K562 treated with DMSO at 1 percent for 48 hours (cell line): ENCODE results near the gene PMM1. TPM values are rescaled to one million over a fixed set of nuclear protein-coding genes. Genes with fewer than 3 reads are reported as not detected.

Source experiments
- total RNA-seq: library from RNA; unstranded; fragments of 300-600 nt; gene quantifications from 2 replicates; pipeline ENCODE4 v1.2.3, GENCODE V29; 2022; ENCODE audit warnings: low replicate concordance; ENCODE audit errors: extremely low read depth

PMM1 gene
- total RNA-seq = not detected in 2 replicates

DNA sequence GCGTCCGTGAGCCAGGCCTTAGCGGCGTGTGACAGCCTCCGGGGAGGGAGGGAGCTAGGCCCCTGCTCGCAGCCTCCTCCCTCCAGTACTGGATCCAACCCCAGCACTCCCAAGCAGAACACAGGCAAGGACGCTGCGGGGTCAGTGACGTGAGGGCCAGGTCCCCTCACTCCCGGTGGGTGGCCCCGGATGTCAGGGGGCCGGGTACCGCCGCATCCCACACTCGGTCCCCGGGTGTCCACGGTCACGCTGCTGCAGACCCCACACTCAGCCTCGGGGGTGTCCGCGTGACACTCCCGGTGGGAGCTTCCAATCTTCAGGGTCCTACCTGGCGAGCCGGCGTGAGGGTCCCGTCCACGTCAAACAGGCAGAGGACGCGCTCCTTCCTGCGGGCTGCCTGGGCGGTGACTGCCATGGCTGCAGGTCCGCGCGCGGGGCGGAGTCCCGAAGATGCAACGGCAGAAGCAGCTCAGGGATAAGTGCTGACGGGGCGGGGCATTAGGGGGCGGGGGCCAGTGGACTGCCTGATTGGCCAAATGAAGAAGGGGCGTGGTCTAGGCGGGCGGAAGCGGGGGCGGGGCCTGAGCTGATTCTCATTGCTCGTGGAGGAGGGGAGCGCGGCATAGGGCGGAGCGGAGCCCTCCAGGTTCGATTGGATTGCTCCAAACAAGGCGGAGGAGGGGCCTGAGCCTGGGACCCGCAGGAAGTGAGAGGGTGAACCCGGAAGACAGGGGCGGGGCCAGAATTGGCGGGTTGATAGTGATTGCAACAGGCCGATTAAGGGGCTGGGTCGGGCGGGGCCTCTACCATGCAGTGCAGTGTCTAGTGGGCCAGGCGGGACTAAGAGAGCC lies at the start of gene PMM1:
Gene PMM1, minus strand, starts transcription at position 450 of the 851 bp plus-strand sequence. Its CDS starts 35 bp downstream, at position 415.

GRCh38 chr22:41621099-41621910 lies 31.7 kb upstream of the PMM1 start, which contains the start of gene XRCC6:
TSS of gene XRCC6 (plus strand) at chr22:41621295. CDS start at chr22:41622005, 710 bp downstream.

DNA sequence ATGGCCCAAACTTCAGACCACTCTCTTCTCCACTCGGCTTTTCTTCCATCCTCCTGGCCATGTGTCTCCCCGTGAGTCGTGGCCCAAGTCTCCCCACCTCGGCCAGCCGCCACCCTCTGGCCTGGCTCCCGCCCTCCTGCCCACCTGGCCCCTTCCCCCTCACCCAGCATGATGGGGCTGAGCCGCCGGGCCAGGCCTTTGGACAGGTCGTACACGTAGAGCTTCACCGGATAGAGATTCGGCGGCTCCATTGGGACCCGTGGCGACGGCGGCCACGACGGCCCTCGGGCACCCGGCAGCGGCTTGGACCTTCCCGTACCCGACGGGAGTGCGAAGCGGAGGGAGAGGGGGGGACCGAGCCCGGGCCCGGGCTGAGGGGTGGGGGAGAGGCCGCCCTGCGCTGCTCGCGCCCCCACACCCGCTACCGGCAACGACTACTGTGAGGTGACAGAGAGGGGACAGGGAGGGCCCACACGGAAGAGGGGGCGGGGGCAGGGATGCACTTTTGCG lies 31.0 kb upstream of the PMM1 start, which contains the start of gene DESI1:
Gene DESI1, minus strand, starts transcription at position 455 of the 510 bp plus-strand sequence. Its CDS starts 204 bp downstream, at position 251.

DNA sequence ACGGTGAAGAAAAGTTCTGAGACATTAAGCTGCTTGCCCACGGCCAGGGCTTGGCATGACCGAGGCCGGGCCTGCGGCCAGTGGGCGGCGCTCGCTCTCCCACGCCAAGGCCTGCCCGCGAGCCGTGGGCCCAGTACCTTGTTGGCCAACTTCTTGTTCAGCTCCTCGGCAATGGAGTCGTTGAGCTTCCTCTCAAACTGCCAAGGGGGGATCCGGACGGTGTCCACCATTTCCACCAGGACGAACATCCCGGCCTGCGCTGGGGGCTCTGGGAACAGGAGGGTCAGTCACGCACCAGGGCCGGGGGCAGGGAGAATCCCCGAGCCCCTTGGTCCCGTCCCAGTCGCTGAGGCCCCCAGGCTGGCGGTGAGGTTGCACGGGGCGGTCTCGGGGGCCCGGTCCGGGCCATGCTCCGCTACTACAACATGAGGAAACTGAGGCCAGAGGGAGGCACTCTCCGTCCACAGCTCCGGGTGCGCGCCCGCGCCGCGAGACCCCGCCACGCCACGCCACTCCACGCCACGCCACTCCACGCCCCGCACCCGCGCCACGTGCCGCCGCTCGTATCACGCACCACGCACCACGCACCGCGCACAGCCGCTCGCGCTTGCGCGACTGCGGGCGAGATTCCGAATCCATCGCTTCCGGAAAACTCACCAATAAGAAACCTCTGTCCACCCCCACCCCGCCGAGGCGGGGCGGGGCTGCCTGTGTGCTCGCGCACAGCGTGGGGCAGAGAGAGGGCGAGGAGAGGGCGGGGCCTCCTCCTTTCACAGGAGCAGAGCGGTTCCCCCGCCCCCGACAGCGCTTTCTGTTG lies 45.6 kb downstream of the PMM1 start, which contains the start of gene POLR3H:
Gene POLR3H, minus strand, starts transcription at position 617 of the 817 bp plus-strand sequence. Its CDS starts 369 bp downstream, at position 248.

Other genes with a start within 250 kb of the PMM1 start
- not detected in 2 replicates for gene TEF, start 207.9 kb downstream of the PMM1 start, total RNA-seq
- gene TOB2, start 143.0 kb downstream of the PMM1 start, total RNA-seq = not detected in 2 replicates
- gene PHF5A, start 121.1 kb downstream of the PMM1 start, total RNA-seq = not detected in 2 replicates
- gene ACO2, start 120.7 kb downstream of the PMM1 start, total RNA-seq = 371 TPM in 1 of 2 replicates, not detected in the other
- not detected in 2 replicates for gene POLR3H, start 45.4 kb downstream of the PMM1 start, total RNA-seq
- gene CSDC2, start 28.8 kb downstream of the PMM1 start, total RNA-seq = not detected in 2 replicates
- not detected in 2 replicates for gene DESI1, start 31.2 kb upstream of the PMM1 start, total RNA-seq
- 179 TPM in 1 of 2 replicates, not detected in the other for gene XRCC6, start 31.5 kb upstream of the PMM1 start, total RNA-seq
- gene SNU13, start 99.0 kb upstream of the PMM1 start, total RNA-seq = not detected in 2 replicates
- gene MEI1, start 109.7 kb upstream of the PMM1 start, total RNA-seq = not detected in 2 replicates
- gene CCDC134, start 210.8 kb upstream of the PMM1 start, total RNA-seq = not detected in 2 replicates
- not detected in 2 replicates for gene SREBF2, start 243.3 kb upstream of the PMM1 start, total RNA-seq